ENCODE data around the gene CALCB. TPM values are rescaled to one million over a fixed set of nuclear protein-coding genes. Genes with fewer than 3 reads are reported as not detected.
"Not testable (repeated sequence)": the region's sequence is repeated elsewhere in the genome, so short reads cannot be mapped to it uniquely, and the experiment has no call there.

CALCB gene
- total and polyA plus RNA-seq, 7 donors = 0.28 to 6.1 (median 0.95) TPM; not detected in 2

- intact Hi-C loops (cut with DNase I) = no loop called here
- 88 to 89% methylated on average over 2 of the region's 2 CpGs for WGBS, 2 donors
- H3K4me1 ChIP-seq = no peaks in the 10 kb centered on the region
Observed at GRCh38 chr11:15059132-15059915, 14.1 kb upstream of the CALCB start.

GRCh38 chr11:15062599-15062998 lies 10.8 kb upstream of the CALCB start:
- WGBS, 2 donors = 81 to 88% methylated on average over 9 of the region's 9 CpGs
- no peak for TF ChIP-seq POLR2A (IDR thresholded peaks at IDR 0.05)
- no peak for TF ChIP-seq CTCF (IDR thresholded peaks at IDR 0.05)
- no peak for TF ChIP-seq POLR2AphosphoS5 (IDR thresholded peaks at IDR 0.05)
- no peak for TF ChIP-seq EP300 (IDR thresholded peaks at IDR 0.05)
- no peak overlapping the region for H3K27ac ChIP-seq
- H3K27me3 ChIP-seq = no peaks in the 10 kb centered on the region
- no peak for DNase-seq
- no peak overlapping the region for H3K4me3 ChIP-seq
- no peaks in the 10 kb centered on the region for H3K36me3 ChIP-seq
- no peaks in the 10 kb centered on the region for H3K4me1 ChIP-seq
- intact Hi-C loops (cut with DNase I) = no loop called here
- H3K9me3 ChIP-seq = no peaks in the 10 kb centered on the region

More at GRCh38 chr11:15059132-15059915, 14.1 kb upstream of the CALCB start:
- Histone ChIP-seq H3K27me3 (no peaks in the 10 kb centered on the region), H3K9me3 (no peaks in the 10 kb centered on the region), H3K4me3 (no peak overlapping the region), H3K27ac (no peak overlapping the region), H3K36me3 (no peaks in the 10 kb centered on the region)
- no peak for DNase-seq
- TF ChIP-seq POLR2A (IDR thresholded peaks at IDR 0.05) = no peak

GRCh38 chr11:15069751-15070150 lies 3.6 kb upstream of the CALCB start:
- intact Hi-C loops (cut with DNase I) = loop anchor here (5.0 kb wide), 1 partner anchor 97 kb away; the partner anchor contains the start of gene CALCA
- H3K4me1 ChIP-seq = peaks cover 0 to 20% (median 19%) of the 10 kb centered on the region in 4 donors
- DNase-seq, H3K4me3 ChIP-seq, H3K9me3 ChIP-seq, H3K36me3 ChIP-seq, H3K27ac ChIP-seq: not testable (repeated sequence)
- 85 to 89% methylated on average over 7 of the region's 7 CpGs for WGBS, 2 donors
- H3K27me3 ChIP-seq = peaks cover 11 to 46% (median 27%) of the 10 kb centered on the region in 3 donors

- no peak for DNase-seq
- H3K9me3 ChIP-seq = no peaks in the 10 kb centered on the region
- peaks cover 11 to 48% (median 27%) of the 10 kb centered on the region in 3 donors for H3K27me3 ChIP-seq
- WGBS, 2 donors = 91 to 94% methylated on average over 32 of the region's 32 CpGs
- no peak overlapping the region for H3K27ac ChIP-seq
- no peaks in the 10 kb centered on the region for H3K36me3 ChIP-seq
- H3K4me1 ChIP-seq = peaks cover 0 to 22% (median 20%) of the 10 kb centered on the region in 4 donors
- no peak for TF ChIP-seq CTCF (IDR thresholded peaks at IDR 0.05)
- no peak overlapping the region for H3K4me3 ChIP-seq
- intact Hi-C loops (cut with DNase I) = loop anchor here (5.0 kb wide), 1 partner anchor 99 kb away; the partner anchor contains the start of gene CALCA
Observed at GRCh38 chr11:15071556-15072255, 1.7 kb upstream of the CALCB start.

- H3K4me3 ChIP-seq = peak overlapping the region in 1 of 4 donors; percentile 46
- no peaks in the 10 kb centered on the region for H3K9me3 ChIP-seq
- H3K27me3 ChIP-seq = peaks cover 11 to 48% (median 27%) of the 10 kb centered on the region in 3 donors
- 74 to 81% methylated on average over 23 of the region's 23 CpGs for WGBS, 2 donors
- intact Hi-C loops (cut with DNase I) = loop anchor here (5.0 kb wide), 1 partner anchor 100 kb away; the partner anchor contains the start of gene CALCA
- no peak for TF ChIP-seq POLR2AphosphoS5 (IDR thresholded peaks at IDR 0.05)
- H3K27ac ChIP-seq = no peak overlapping the region
- H3K4me1 ChIP-seq = peaks cover 0 to 22% (median 20%) of the 10 kb centered on the region in 4 donors
- no peaks in the 10 kb centered on the region for H3K36me3 ChIP-seq
- no peak for DNase-seq
Observed at GRCh38 chr11:15072551-15073143, 746 bp upstream of the CALCB start.
